ENCODE measurements around the gene MAMSTR.
"Not testable (repeated sequence)": the region's sequence is repeated elsewhere in the genome, so short reads cannot be mapped to it uniquely, and the experiment has no call there.

The MAMSTR gene, protein sequence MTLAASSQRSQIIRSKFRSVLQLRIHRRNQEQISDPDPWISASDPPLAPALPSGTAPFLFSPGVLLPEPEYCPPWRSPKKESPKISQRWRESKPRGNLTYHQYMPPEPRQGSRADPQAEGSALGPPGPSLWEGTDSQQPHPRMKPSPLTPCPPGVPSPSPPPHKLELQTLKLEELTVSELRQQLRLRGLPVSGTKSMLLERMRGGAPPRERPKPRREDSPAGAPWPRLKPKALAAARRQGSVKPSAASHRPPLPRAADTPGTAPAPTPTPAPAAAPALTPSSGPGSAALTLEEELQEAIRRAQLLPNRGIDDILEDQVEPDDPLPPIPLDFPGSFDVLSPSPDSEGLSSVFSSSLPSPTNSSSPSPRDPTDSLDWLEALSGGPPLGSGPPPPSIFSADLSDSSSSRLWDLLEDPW

DNA sequence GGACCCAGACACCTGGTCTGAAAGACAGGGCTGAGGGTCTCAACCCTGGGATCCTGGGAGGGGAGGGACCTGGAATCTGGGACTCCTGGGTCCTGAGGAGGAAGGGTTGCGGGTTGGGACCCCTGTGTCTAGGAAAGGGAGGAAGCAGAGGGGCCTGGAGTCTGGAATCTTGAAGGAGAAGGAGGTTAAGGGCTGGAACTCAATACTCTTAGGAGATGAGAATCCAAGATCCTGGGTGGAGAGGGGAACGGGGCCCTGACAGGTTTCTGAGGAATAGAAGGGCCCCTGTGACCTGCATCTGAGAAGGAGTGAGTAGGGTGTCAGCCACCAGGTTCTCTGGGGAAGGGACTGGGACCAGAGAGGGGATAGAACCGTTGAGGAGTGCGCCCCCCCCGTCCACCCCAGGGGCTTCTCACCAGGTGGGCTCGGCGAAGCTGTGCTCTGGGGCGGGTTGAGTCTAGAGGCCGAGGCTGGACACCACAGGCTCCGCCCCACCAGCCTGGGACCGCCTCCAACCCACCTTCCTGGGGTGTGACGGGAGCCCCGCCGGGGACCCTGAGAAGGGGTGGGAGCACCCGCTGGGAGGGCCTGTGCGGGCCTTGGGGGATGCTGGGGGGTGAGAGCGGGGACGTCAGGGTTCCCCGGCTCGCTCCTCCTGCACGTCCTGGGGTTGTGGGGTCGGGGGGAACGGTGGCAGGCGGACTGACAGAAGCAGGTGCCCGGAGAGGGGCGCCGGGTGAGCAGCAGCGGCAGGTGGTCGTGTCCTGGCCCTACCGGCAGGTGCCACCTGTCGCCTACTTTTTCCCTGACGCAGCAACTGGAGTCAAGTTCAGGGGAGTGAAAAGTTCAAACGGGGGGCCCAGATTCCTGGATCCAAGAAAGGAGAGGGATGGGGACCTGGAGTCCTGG lies at the start of gene MAMSTR:
TSS of gene MAMSTR (minus strand) at position 463 of the 909 bp plus-strand sequence. CDS start 694 bp downstream, outside the sequence.
- no peak for DNase-seq (ENCODE audit: low read depth in 2 of 2)

DNA sequence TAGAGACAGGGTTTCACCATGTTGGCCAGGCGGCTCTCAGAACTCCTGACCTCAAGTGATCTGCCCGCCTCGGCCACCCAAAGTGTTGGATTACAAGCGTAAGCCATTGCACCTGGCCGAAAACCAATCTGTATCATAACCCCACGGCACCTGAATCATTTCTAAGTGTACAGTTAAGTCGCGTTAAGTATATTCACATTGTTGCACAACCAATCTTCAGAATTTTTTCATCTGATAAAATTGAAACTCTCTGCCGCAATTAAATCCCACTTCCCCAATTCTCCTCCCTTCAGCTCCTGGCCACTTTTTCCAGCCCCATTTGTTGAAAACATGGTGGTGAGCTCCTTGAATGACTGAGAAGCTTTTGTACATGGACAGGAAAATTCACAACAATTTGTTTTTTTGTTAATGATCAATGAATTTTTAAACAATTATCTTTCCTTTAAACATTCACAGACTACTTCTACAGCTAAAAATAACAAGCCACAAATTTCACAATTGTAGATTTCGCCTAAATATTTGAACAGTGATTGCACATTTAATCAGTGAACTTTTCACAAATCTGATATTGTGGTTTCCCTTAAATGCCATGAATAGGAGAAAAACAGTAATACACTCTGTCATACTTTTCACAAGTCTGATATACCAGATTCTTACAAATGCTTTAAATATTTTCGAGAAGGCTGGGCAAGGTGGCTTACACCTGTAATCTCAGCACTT lies 49.6 kb upstream of the MAMSTR start:
- no peak for DNase-seq (ENCODE audit: low read depth in 2 of 2)

DNA sequence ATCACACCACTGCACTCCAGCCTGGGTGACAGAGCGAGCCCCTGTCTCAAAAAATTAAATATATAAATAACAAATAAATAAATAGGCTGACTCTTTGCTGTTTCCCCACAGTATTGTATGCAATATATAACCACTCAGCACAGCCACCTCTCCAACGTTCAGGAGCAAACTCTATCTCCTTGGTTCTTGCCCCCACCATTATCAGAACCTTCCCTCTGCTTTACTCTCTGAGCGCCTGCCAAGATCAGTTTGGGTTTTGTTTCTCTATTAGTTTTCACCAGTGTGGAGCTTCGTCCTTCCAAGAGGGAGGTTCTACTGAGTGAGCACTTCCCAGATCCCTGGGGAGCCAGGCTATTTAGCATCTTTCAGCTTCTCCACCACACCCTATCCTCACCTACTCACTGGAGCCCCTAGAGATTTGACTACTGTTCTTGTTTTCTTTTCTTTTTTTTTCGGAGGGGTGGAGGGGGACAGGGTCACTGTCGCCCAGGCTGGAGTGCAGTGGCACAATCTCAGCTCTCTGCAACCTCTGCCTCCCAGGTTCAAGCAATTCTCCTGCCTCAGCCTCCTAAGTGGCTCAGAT lies 48.7 kb upstream of the MAMSTR start:
- DNase-seq (ENCODE audit: low read depth in 2 of 2), result not testable (repeated sequence)

DNA sequence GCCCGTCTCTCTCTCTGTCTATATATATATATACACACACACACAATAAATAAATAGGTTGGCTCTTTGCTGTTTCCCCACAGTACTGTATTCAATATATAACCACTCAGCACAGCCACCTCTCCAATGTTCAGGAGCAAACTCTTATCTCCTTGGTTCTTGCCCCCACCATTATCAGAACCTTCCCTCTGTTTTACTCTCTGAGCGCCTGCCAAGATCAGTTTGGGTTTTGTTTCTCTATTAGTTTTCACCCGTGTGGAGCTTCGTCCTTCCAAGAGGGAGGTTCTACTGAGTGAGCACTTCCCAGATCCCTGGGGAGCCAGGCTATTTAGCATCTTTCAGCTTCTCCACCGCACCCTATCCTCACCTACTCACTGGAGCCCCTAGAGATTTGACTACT lies 46.3 kb upstream of the MAMSTR start:
- DNase-seq (ENCODE audit: low read depth in 2 of 2), result not testable (repeated sequence)

DNA sequence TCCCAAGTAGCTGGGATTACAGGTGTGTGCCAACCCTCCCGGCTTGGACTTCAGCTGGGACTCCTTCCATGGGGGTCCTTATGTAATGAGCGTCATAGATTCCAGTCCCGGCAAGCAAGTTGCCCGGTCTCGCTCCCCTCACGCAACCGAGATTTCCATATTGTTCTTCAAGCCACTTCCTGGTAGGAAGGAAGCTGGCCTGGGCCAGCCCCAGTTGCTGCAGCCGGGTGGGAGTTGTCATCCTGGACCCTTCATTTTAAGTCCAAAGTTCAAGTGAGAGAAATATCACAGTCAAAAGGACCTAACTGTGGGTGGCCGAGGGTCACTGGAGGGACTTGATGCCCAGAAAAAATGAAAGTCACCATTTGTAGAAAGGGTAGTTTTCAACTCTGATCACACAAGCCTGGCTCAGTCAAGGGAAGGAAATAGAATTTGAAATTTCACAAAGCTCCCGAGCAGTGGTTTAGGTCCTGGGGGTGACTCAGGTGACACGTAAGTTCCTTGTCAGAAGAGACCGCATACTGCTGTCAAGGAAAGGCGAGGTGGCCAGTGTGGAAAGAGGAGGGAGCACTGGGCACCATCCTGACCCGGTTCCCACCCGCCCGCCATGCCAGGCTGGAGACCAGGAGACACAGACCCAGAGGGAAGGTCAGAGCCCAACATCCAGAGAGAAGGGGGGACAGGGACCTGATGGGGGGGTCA lies 41.1 kb upstream of the MAMSTR start:
- no peak for DNase-seq (ENCODE audit: low read depth in 2 of 2)

DNA sequence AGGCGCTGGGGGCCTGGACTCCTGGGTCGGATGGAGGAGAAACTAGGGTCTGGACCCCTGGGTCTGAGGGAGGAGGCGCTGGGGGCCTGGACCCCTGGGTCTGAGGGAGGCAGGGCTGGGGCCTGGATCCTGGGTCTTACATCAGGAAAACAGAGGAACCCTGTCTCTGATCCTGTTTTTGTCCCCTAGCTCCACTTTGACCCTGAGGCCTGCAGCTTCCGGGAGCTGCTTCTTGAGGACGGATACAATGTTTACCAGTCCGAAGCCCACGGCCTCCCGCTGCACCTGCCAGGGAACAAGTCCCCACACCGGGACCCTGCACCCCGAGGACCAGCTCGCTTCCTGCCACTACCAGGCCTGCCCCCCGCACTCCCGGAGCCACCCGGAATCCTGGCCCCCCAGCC lies 38.2 kb upstream of the MAMSTR start:
- DNase-seq (ENCODE audit: low read depth in 2 of 2), result no peak

DNA sequence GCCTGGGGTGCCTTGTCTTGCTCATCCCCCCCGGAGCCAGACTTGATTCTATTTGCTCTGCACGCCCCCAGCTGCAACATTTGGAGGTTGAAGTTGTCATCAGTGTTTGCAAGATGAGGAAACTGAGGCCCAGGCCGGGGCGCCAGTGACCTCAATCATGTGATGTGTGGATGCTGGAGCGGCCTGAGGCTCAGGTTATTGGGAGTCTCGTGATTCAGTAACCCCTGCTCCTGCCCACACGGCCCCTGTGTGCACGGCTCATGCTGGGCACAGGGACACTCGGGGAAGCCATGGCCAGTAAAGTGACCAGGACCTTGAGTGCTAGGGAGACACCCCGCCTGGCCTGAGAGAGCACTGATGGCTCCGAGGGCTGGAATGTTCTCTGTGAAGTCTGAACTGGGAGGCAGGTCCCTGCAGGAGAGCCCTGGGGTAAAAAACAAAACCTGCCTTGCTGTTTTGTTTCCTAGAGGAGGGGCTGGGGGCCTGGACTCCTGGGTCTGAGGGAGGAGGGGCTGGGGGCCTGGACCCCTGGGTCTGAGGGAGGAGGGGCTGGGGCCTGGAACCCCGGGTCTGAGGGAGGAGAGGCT lies 37.7 kb upstream of the MAMSTR start:
- DNase-seq (ENCODE audit: low read depth in 2 of 2), result no peak

DNA sequence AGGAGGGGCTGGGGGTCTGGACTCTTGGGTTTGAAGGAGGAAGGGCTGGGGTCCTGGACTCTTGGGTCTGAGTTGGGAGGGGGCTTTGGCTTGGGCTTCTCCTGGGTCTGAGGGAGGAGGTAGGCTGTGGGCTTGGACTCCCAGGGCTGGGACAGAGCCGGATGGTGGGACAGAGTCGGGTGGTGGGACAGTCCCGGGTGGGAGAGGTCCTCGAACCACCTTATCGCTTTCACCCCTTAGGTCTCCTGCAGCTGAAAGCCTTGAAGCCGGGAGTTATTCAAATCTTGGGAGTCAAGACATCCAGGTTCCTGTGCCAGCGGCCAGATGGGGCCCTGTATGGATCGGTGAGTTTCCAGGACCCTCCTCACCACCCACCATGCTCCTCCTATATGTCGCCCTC lies 37.2 kb upstream of the MAMSTR start:
- DNase-seq (ENCODE audit: low read depth in 2 of 2), result no peak

DNA sequence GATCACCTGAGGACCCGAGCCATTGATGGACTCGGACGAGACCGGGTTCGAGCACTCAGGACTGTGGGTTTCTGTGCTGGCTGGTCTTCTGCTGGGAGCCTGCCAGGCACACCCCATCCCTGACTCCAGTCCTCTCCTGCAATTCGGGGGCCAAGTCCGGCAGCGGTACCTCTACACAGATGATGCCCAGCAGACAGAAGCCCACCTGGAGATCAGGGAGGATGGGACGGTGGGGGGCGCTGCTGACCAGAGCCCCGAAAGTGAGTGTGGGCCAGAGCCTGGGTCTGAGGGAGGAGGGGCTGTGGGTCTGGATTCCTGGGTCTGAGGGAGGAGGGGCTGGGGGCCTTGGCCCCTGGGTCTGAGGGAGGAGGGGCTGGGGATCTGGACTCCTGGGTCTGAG lies 36.7 kb upstream of the MAMSTR start:
- DNase-seq (ENCODE audit: low read depth in 2 of 2), result no peak

DNA sequence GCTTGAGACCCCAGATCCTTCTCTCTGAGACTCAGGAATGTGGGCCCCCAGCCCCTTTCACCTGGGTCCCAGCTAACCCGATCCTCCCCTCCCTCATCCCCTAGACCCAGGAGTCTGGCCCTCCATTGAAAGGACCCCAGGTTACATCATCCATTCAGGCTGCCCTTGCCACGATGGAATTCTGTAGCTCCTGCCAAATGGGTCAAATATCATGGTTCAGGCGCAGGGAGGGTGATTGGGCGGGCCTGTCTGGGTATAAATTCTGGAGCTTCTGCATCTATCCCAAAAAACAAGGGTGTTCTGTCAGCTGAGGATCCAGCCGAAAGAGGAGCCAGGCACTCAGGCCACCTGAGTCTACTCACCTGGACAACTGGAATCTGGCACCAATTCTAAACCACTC lies 36.3 kb upstream of the MAMSTR start:
- no peak for DNase-seq (ENCODE audit: low read depth in 2 of 2)

DNA sequence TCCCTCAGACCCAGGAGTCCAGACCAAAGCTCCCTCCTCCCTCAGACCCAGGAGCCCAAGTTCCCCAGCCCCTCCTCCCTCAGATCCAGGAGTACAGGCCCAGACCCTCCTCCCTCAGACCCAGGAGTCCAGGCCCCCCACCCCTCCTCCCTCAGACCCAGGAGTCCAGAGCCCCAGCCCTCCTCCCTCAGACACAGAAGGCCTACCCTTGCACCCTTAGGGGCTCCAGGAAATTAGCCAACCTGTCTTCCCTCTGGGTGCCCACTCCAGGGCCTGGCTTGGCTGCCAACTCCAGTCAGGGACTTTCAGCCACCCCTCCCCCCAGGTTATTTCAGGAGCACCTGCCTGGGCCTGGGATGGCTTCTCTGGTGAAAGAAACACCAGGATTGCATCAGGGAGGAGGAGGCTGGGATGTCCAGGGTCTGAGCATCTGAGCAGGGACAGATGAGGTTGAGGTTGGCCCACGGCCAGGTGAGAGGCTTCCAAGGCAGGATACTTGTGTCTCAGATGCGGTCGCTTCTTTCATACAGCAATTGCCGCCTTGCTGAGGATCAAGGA lies 35.6 kb upstream of the MAMSTR start, which contains the start of gene FGF21:
TSS of gene FGF21 (plus strand) at position 441 of the 558 bp plus-strand sequence. CDS start 713 bp downstream, outside the sequence.
- no peak for DNase-seq (ENCODE audit: low read depth in 2 of 2)

DNA sequence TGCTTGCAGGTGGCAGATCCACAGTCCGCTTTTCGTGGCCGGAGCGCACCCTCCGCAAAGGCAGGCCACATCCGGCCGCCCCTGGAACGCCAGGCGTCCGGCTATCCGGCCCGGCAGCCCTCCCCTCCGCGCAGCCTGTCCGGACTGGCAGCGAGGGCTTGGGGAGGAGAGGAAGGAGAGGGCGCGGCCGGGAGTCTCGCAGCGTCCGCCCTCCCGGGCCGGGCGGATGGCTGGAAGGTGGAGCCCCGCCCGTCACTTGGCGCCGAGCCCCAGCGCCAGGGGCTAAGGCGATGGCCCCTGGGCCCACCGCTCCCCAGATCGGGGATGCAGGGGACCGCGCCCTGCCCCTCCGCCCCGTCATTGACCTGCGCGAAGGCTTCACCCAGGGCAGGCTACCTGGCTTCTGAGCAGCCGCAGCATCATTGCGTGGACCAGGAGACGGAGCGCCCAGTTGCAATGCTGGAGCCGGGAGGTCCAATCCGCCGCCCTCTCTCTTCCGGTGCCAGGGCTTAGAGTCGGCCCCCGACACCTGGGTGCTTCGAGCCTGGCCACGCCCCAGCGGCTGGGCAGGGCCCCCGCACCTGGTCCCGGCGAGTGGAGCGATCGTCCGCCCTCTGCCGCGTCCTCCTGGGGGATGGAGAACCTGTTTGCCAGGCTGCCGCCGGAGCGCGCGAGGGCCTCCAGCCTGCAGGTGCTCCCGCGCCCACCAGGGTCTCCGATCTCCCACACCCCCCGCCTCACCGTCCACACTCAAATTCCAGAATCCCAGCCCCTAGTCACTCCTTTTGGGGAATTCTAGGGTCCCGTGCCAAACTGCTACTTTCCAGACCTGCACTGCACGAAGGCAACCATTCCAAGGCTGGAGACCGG lies 33.2 kb upstream of the MAMSTR start, which contains the start of gene FUT1:
TSS of gene FUT1 (minus strand) at position 146 of the 870 bp plus-strand sequence. CDS start 1,360 bp downstream, outside the sequence.
- DNase-seq (ENCODE audit: low read depth in 2 of 2), result no peak

DNA sequence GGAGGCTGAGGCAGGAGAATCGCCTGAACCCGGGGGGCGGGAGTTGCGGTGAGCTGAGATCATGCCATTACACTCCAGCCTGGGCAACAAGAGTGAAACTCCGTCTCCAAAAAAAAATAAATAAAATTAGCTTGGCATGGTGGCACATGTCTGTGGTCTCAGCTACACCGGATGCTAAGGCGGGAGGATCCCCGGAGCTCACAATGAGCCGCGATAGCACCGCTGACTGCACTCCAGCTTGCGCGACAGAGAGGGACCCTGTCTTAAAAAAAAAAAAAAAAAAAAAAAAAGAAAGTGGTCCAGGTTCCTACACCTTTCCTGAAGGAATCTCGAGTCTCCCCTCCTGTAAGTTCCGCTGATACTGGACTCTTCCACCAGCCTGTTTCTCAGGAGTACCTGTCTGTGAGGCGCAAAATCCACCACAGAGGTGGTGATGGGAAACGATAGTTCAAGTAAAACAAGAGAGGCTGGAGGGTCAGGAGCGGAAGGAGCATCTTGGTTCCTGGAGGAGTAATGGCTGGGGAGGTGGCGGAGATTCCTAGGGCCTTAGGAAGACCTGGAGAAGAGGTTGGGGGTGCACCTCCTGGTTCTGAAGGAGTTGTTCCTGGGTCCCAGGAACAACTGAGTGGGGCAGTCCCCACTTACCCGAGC lies 32.4 kb upstream of the MAMSTR start:
- no peak for DNase-seq (ENCODE audit: low read depth in 2 of 2)

DNA sequence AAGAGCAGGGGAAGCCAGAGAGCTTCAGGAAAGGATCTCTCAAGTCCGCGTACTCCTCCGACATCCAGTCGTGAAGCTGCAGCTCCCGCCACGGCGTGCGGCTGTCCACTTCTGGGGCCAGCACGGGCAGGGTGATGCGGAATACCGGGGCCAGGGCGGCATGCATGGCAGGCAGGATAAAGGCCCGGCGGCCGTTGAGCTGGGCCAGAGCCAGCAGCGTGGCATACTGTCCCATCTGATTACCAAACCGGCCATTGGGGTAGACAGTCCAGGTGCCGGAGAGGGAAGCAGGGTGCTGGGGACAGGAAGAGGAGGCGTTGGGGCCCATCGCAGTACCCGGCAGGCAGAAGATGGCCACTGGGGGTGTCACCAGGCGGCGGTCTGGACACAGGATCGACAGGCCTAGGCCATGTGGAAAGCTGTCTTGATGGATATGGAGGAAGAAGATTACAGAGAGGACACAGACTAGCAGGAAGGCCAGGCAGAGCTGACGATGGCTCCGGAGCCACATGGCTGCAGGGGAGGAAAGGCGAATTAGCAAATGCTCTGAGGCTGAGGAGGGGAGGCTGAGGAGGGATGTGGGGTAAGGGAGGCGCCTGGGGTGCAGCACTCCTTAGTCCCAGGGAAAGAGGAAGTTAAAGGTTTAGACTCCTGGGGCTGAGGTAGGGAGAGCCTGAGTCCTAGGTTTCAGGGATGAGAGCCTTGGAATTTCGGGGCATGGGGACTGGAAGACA lies 31.4 kb upstream of the MAMSTR start:
- DNase-seq (ENCODE audit: low read depth in 2 of 2), result no peak

DNA sequence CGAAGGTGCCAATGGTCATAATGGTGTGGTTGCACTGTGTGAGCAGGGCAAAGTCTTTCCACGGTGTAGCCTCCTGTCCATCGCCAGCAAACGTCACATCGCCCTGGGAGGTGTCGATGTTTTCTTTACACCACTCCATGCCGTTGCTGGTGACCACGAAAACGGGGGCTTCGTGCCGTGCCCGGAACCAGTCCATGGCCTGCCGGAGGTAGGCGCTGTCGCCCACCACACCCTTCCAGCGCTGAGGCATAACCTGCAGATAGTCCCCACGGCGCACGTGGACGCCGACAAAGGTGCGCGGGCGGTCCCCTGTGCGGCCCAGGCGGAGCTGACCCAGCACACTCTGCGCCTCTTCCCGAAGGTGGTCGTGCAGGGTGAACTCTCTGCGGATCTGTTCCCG lies 30.8 kb upstream of the MAMSTR start:
- no peak for DNase-seq (ENCODE audit: low read depth in 2 of 2)

DNA sequence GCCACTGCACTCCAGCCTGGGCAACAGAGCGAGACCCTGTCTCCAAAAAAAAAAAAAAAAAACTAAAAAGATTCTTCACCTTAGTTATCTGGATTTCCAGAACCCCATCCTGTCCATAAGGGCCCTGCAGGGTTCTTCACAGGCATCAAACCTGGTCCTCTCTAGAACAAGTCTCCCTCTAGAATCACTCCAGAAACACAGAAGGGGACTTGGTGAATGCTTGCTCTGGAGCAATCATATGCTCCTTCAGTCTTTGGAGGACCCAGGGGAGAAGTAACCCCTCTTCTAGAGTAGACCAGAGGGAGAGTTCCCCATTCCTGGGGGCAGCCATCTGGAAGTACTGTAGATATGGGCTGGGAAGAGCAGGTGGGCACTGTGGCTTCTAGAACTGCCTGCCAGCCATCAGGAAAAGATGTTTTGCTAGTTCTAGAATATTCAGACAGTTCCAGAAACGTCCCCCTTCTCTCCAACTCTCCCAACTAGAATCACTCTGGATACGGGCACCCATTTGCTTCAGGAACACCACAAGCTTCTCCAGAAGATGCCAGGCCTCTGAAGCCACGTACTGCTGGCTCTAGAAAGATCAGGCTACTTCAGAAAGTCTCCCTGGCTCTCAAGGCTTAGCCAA lies 30.2 kb upstream of the MAMSTR start:
- no peak for DNase-seq (ENCODE audit: low read depth in 2 of 2)

Data from activated CD4-positive, alpha-beta T cell treated with anti-CD3 and anti-CD28 coated beads for 24 hours (primary cell).